GM23248 (cell line): ENCODE results near the gene CDC14B. TPM values are rescaled to one million over a fixed set of nuclear protein-coding genes. Genes with fewer than 3 reads are reported as not detected.
"Not testable (repeated sequence)": the region's sequence is repeated elsewhere in the genome, so short reads cannot be mapped to it uniquely, and the experiment has no call there.

Experiments used
- DNase-seq: peaks from one replicate; pipeline ENCODE4 v3.0.0-alpha.2; 2015
- H2AFZ ChIP-seq: fragments of 200-600 bp; sonication (generic); 2 replicates; pipeline ENCODE4 v1.6.1; 2016; ENCODE audit warnings: antibody characterized with exemption
- H3F3A ChIP-seq: fragments of 200-600 bp; sonication (generic); 2 replicates; pipeline ENCODE4 v1.6.1; 2016; ENCODE audit warnings: mild to moderate bottlenecking, antibody characterized with exemption, mixed run types; ENCODE audit not compliant: insufficient read depth
- H3K27ac ChIP-seq: fragments of 200-600 bp; sonication (generic); 2 replicates; pipeline ENCODE4 v1.5.1; 2016; ENCODE audit warnings: mild to moderate bottlenecking
- H3K27me3 ChIP-seq: fragments of 200-600 bp; sonication (generic); replicated peaks from 2 replicates; pipeline ENCODE4 v1.6.1; 2016; ENCODE audit warnings: mild to moderate bottlenecking; ENCODE audit not compliant: insufficient read depth
- H3K36me3 ChIP-seq: fragments of 200-600 bp; sonication (generic); 2 replicates; pipeline ENCODE4 v1.6.1; 2016; ENCODE audit warnings: low read depth, mild to moderate bottlenecking
- H3K4me1 ChIP-seq: fragments of 200-600 bp; sonication (generic); 2 replicates; pipeline ENCODE4 v1.6.1; 2016; ENCODE audit warnings: mild to moderate bottlenecking; ENCODE audit not compliant: insufficient read depth
- H3K4me2 ChIP-seq: fragments of 200-600 bp; sonication (generic); one replicate; pipeline ENCODE4 v1.6.1; 2016; ENCODE audit warnings: mild to moderate bottlenecking; ENCODE audit not compliant: unreplicated experiment
- H3K4me3 ChIP-seq: fragments of 200-600 bp; sonication (generic); 2 replicates; pipeline ENCODE4 v1.5.1; 2016; ENCODE audit warnings: mild to moderate bottlenecking
- H3K79me2 ChIP-seq: fragments of 200-600 bp; sonication (generic); 2 replicates; pipeline ENCODE4 v1.6.1; 2016; ENCODE audit warnings: mild to moderate bottlenecking; ENCODE audit not compliant: insufficient read depth
- H3K9ac ChIP-seq: fragments of 200-600 bp; sonication (generic); 2 replicates; pipeline ENCODE4 v1.6.1; 2016; ENCODE audit warnings: mild to moderate bottlenecking
- H3K9me2 ChIP-seq: fragments of 200-600 bp; sonication (generic); 2 replicates; pipeline ENCODE4 v1.6.1; 2016; ENCODE audit warnings: mixed run types, mild to moderate bottlenecking, moderate library complexity; ENCODE audit not compliant: insufficient read depth
- H3K9me3 ChIP-seq: fragments of 200-600 bp; sonication (generic); one replicate; pipeline ENCODE4 v1.6.1; 2017; ENCODE audit warnings: low read depth
- H4K20me1 ChIP-seq: fragments of 200-600 bp; sonication (generic); 2 replicates; pipeline ENCODE4 v1.6.0; 2016; ENCODE audit not compliant: insufficient read depth
- EZH2 ChIP-seq: fragments of 200-600 bp; sonication (generic); IDR thresholded peaks from 2 replicates; pipeline ENCODE4 v1.6.1; 2018; ENCODE audit warnings: antibody characterized with exemption, mild to moderate bottlenecking; ENCODE audit not compliant: insufficient read depth, poor library complexity, severe bottlenecking
- EZH2phosphoT487 ChIP-seq: fragments of 200-600 bp; sonication (generic); IDR thresholded peaks from 2 replicates; pipeline ENCODE4 v1.6.1; 2018; ENCODE audit warnings: antibody characterized with exemption, moderate library complexity, mild to moderate bottlenecking, low read depth; ENCODE audit not compliant: insufficient read depth
- WGBS, 2 experiments: methylation state at CpG; one replicate each; pipeline ENCODE4 v1.1.6; 2015 to 2017; ENCODE audit warnings: low lambda C conversion rate in 2 of 2, low coverage in 1 of 2; ENCODE audit errors: missing lambda C conversion rate in 2 of 2; 5-methylcytosine and 5-hydroxymethylcytosine counted together
- in situ Hi-C: fragments of 300-500 bp; cut with MboI; formaldehyde crosslinking; loops from 2 replicates; pipeline ENCODE4 v1.15.0; 2020
- polyA plus RNA-seq: library from polyadenylated mRNA; unstranded; fragments of >200 nt; fragmentation: Nextera tagmentation; extraction: Ambion mirVana; gene quantifications from 2 replicates; pipeline ENCODE4 v1.2.1, GENCODE V29; 2016
- total RNA-seq: library from RNA; depleted of rRNA; stranded (reverse); fragments of >200 nt; shearing (Covaris generic); gene quantifications from 2 replicates; pipeline ENCODE4 v1.2.3, GENCODE V29; 2014

The CDC14B gene
- total and polyA plus RNA-seq, 2 experiments from 2014 or later: 8.1 to 17.2 TPM

DNA sequence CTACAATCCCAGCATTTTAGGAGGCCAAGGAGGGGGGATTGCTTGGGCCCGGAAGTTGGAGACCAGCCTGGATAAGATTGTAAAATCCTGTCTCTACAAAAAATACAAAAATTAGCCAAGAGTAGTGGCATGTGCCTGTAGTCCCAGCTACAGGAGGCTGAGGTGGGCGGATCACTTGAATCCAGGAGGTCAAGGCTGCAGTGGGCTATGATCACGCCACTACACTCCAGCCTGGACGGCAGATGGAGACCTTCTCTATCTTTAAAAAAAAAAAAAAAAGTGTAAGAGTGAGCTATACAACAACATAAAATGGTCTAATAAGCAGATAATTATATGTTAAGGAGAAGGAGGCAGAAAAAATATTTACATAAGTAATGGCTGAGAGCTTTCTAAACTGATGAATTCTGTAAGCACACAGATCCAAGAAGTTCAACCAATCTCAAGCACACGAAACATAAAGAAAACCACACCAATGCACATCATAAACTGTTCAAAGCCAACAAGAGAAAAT, 23.0 kb downstream of the CDC14B start:
- H3K9me3 ChIP-seq: no peaks in the 10 kb centered on the region
- no peak overlapping the region for H2AFZ ChIP-seq
- H3F3A ChIP-seq: no peaks in the 10 kb centered on the region
- H3K27ac ChIP-seq: no peak overlapping the region
- no peak overlapping the region for H3K9ac ChIP-seq
- H4K20me1 ChIP-seq: peaks cover 4% of the 10 kb centered on the region; the same call in 1 of the 2 replicates
- H3K79me2 ChIP-seq: peaks cover 77% of the 10 kb centered on the region
- in situ Hi-C loops: no loop called here
- no peak for TF ChIP-seq EZH2
- TF ChIP-seq EZH2phosphoT487: no peak
- no peaks in the 10 kb centered on the region for H3K9me2 ChIP-seq
- no peaks in the 10 kb centered on the region for H3K27me3 ChIP-seq
- no peaks in the 10 kb centered on the region for H3K36me3 ChIP-seq
- H3K4me2 ChIP-seq: no peak overlapping the region
- H3K4me3 ChIP-seq: no peak overlapping the region
- WGBS, 2 experiments: 85 to 87% methylated on average over 5 of the region's 5 CpGs
- peaks cover 6% of the 10 kb centered on the region; the same call in 1 of the 2 replicates for H3K4me1 ChIP-seq
- no peak for DNase-seq

GRCh38 chr9:96587338-96588315, 32.0 kb downstream of the CDC14B start:
- in situ Hi-C loops: no loop called here
- Histone ChIP-seq H3K27ac (no peak overlapping the region), H3F3A (no peaks in the 10 kb centered on the region), H3K9me2 (no peaks in the 10 kb centered on the region), H3K27me3 (no peaks in the 10 kb centered on the region), H3K36me3 (no peaks in the 10 kb centered on the region), H2AFZ (no peak overlapping the region), H3K4me1 (peaks cover 8% of the 10 kb centered on the region; the same call in 1 of the 2 replicates), H4K20me1 (no peaks in the 10 kb centered on the region; the same call in 1 of the 2 replicates), H3K4me2 (no peak overlapping the region), H3K4me3 (no peak overlapping the region), H3K9ac (no peak overlapping the region), H3K9me3 (no peaks in the 10 kb centered on the region), H3K79me2 (peaks cover 38% of the 10 kb centered on the region)
- DNase-seq: no peak
- WGBS, 2 experiments: 87 to 91% methylated on average over 12 of the region's 12 CpGs
- TF ChIP-seq EZH2 (no peak), EZH2phosphoT487 (no peak)

DNA sequence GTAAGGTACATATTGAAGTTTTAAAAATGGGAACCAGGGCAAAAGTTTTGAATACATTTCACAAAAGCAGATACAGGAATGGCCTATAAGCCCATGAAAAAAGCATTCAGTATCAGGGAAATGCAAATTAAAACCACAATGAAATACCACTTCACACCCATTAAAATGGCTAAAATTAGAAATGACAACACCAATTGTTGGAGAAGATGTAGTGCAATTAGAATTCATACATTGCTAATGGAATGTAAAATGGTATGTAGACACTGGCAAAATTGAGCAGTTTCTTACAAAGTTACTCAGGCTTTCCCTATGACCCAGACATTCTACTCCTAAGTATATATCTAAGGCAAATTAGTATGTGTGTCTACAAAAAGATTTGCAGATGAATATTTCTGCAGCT, 34.2 kb downstream of the CDC14B start:
- H3K9me2 ChIP-seq: no peaks in the 10 kb centered on the region
- H3K4me2 ChIP-seq: no peak overlapping the region
- in situ Hi-C loops: no loop called here
- no peak for TF ChIP-seq EZH2
- no peak for TF ChIP-seq EZH2phosphoT487
- DNase-seq: peak; percentile 16
- H3K79me2 ChIP-seq: peaks cover 30% of the 10 kb centered on the region
- H2AFZ ChIP-seq: no peak overlapping the region
- no peak overlapping the region for H3K9ac ChIP-seq
- no peaks in the 10 kb centered on the region for H3K9me3 ChIP-seq
- H3K4me1 ChIP-seq: peaks cover 8% of the 10 kb centered on the region; the same call in 1 of the 2 replicates
- no peak overlapping the region for H3K27ac ChIP-seq
- no peaks in the 10 kb centered on the region; the same call in 1 of the 2 replicates for H4K20me1 ChIP-seq
- H3K36me3 ChIP-seq: no peaks in the 10 kb centered on the region
- H3F3A ChIP-seq: no peaks in the 10 kb centered on the region
- no peaks in the 10 kb centered on the region for H3K27me3 ChIP-seq
- no peak overlapping the region for H3K4me3 ChIP-seq

GRCh38 chr9:96582199-96582598, 37.4 kb downstream of the CDC14B start:
- DNase-seq, H3K9me3 ChIP-seq, H4K20me1 ChIP-seq, H3K4me3 ChIP-seq, H3K27ac ChIP-seq, H3K27me3 ChIP-seq, H3K9me2 ChIP-seq, H3K4me2 ChIP-seq, H3K4me1 ChIP-seq, H3K9ac ChIP-seq, H3F3A ChIP-seq, H2AFZ ChIP-seq, H3K36me3 ChIP-seq, in situ Hi-C loops: not testable (repeated sequence)
- 97 to 98% methylated on average over 2 of the region's 2 CpGs for WGBS, 2 experiments
- peaks cover 35% of the 10 kb centered on the region; the same call in 1 of the 2 replicates for H3K79me2 ChIP-seq
